GM12873 (cell line): ENCODE data around the gene ZACN.

Experiments used
- CTCF ChIP-seq: IDR thresholded peaks from 2 replicates; pipeline ENCODE4 v1.5.1; 2012; ENCODE audit warnings: low read depth, mild to moderate bottlenecking, moderate library complexity, low read length, control low read depth; ENCODE audit not compliant: insufficient read depth; ENCODE audit errors: missing control alignments

The ZACN gene

GRCh38 chr17:76120658-76121008, 41.7 kb downstream of the ZACN start:
- TF ChIP-seq CTCF = no peak

GRCh38 chr17:76121932-76122430, 43.0 kb downstream of the ZACN start:
- no peak for TF ChIP-seq CTCF

- no peak for TF ChIP-seq CTCF
Measured at GRCh38 chr17:76122431-76123190, 43.6 kb downstream of the ZACN start.

- no peak for TF ChIP-seq CTCF
Measured at GRCh38 chr17:76123191-76123499, 44.2 kb downstream of the ZACN start.

GRCh38 chr17:76123749-76124581, 45.0 kb downstream of the ZACN start:
- TF ChIP-seq CTCF = no peak

GRCh38 chr17:76124582-76125390, 45.8 kb downstream of the ZACN start:
- TF ChIP-seq CTCF = peak; percentile 62

GRCh38 chr17:76125391-76125675, 46.4 kb downstream of the ZACN start:
- no peak for TF ChIP-seq CTCF
